ENCODE measurements around the gene TTC24. TPM values are rescaled to one million over a fixed set of nuclear protein-coding genes. Genes with fewer than 3 reads are reported as not detected.

Gene TTC24
- total and polyA plus RNA-seq, 10 of the 15 experiments (the other 5 are each of a cell fraction or from before 2014, with no cell fraction given), result 0.05 to 6.4 (median 2.9) TPM; not detected in 1

DNA sequence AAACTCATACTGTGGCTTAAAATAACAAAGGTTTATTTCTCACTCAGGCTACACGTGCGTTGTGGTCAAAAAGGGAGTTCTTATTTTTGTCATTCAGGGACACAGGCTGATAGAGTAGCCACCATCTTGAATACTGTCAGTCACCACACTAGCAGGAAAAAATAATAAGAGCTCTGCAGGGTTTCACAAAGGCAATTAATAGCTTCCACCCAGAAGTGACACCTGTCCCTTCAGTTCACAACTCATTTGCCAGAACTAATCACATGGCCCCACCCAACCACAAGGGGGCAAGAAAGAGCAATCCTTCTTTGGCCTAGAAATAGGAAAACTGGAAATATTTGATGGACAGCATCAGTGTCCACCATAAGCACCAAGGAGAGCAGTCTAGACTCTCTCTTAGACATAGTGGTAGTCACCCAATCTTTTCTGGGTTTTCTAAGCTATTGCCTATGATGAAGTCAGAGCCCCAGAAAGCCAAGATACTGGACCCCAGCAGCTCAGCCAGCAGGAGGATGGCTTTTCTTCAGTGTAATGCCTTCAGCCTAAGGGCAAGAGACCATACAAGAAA is 47.9 kb downstream of the TTC24 start:
- SMC1A ChIA-PET (ENCODE audit: uncharacterized antibody, unreplicated experiment), result interaction anchor here (0.7 to 3.0 kb wide), 22 partner anchors 12 to 1586 kb away, joined by 3 to 18 read pairs (median 4); no protein-coding TSS in a partner anchor
- no TSS peak for BruUV-seq (replicated peaks)
- Histone ChIP-seq H3K9ac (ENCODE audit: control insufficient read depth, insufficient read depth, low read length) (no peak overlapping the region), H3K27ac (ENCODE audit: control insufficient read depth, insufficient read depth) (no peak overlapping the region), H3K36me3 (ENCODE audit: control insufficient read depth in 2 of 2, insufficient read depth in 2 of 2, low read length in 1 of 2) (no peaks in the 10 kb centered on the region), H2AFZ (ENCODE audit: control insufficient read depth, low read depth, low read length) (no peak overlapping the region), H4K20me1 (ENCODE audit: control insufficient read depth, insufficient read depth) (no peaks in the 10 kb centered on the region), H3K4me2 (ENCODE audit: control insufficient read depth, insufficient read depth) (no peak overlapping the region), H3K79me2 (ENCODE audit: control insufficient read depth, insufficient read depth, low read length) (no peaks in the 10 kb centered on the region), H3K4me1 (ENCODE audit: control insufficient read depth, insufficient read depth, low read length) (no peaks in the 10 kb centered on the region), H3K4me3 (no peak overlapping the region), H3K9me3 (replicated peaks; ENCODE audit: control insufficient read depth, insufficient read depth, low read length) (no peaks in the 10 kb centered on the region), H3K27me3 (replicated peaks in 1 of 2; ENCODE audit: control insufficient read depth in 2 of 2, insufficient read depth in 2 of 2, low read length in 1 of 2) (peaks cover 10 to 16% of the 10 kb centered on the region in 2 experiments; a peak in 3 of 4 replicates)
- RAD21 ChIA-PET (ENCODE audit: unreplicated experiment), result interaction anchor here (0.5 to 2.4 kb wide), 18 partner anchors 9 to 263 kb away, joined by 3 to 20 read pairs (median 4); partner anchors contain the start of gene NES
- intact Hi-C loops (cut with micrococcal nuclease; ENCODE audit: unreplicated experiment), result loop anchor here (1.0 to 10.0 kb wide), 2 partner anchors 30 to 97 kb away; partner anchors contain the start of genes ISG20L2 and METTL25B
- FAIRE-seq (peak; percentile 78), ATAC-seq (peak; percentile 70), DNase-seq (ENCODE audit: low read depth, low spot score) (no peak)
- no peak for TF ChIP-seq GABPA (IDR thresholded peaks at IDR 0.05; ENCODE audit: low read depth)
- no peak for TF ChIP-seq NR2C2 (IDR thresholded peaks at IDR 0.05; ENCODE audit: borderline replicate concordance, control insufficient read depth, insufficient read length, low read depth)
- TF ChIP-seq IRF4 (IDR thresholded peaks at IDR 0.05; ENCODE audit: low read depth, low read length), result no peak
- no peak for TF ChIP-seq NRF1 (conservative IDR thresholded peaks at IDR 0.05; ENCODE audit: low read depth, low read length)
- TF ChIP-seq RAD51 (IDR thresholded peaks at IDR 0.05), result peak; percentile 46; the same call in 1 of the 2 replicates
- TF ChIP-seq, protein P1, sequence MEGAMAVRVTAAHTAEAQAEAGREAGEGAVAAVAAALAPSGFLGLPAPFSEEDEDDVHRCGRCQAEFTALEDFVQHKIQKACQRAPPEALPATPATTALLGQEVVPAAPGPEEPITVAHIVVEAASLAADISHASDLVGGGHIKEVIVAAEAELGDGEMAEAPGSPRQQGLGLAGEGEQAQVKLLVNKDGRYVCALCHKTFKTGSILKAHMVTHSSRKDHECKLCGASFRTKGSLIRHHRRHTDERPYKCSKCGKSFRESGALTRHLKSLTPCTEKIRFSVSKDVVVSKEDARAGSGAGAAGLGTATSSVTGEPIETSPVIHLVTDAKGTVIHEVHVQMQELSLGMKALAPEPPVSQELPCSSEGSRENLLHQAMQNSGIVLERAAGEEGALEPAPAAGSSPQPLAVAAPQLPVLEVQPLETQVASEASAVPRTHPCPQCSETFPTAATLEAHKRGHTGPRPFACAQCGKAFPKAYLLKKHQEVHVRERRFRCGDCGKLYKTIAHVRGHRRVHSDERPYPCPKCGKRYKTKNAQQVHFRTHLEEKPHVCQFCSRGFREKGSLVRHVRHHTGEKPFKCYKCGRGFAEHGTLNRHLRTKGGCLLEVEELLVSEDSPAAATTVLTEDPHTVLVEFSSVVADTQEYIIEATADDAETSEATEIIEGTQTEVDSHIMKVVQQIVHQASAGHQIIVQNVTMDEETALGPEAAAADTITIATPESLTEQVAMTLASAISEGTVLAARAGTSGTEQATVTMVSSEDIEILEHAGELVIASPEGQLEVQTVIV (IDR thresholded peaks at IDR 0.05; ENCODE audit: borderline replicate concordance, partially characterized antibody), result no peak
- TF ChIP-seq RAD21 (IDR thresholded peaks at IDR 0.05; ENCODE audit: insufficient read depth, low read depth, low read length), result peak; percentile 59
- no peak for TF ChIP-seq NFYA (IDR thresholded peaks at IDR 0.05; ENCODE audit: borderline replicate concordance, low read depth, low read length)
- peak; percentile 25; the same call in 1 of the 2 replicates for TF ChIP-seq IKZF1 (conservative IDR thresholded peaks at IDR 0.05)
- TF ChIP-seq BHLHE40 (IDR thresholded peaks at IDR 0.05; ENCODE audit: borderline replicate concordance in 1 of 2, low read depth in 2 of 2, low read length in 1 of 2), result peak; percentile 53 to 64; a peak in 2 of 4 replicates
- TF ChIP-seq SMC3 (IDR thresholded peaks at IDR 0.05; ENCODE audit: borderline replicate concordance, low read length), result peak; percentile 53; the same call in 1 of the 2 replicates
- TF ChIP-seq, protein P2, sequence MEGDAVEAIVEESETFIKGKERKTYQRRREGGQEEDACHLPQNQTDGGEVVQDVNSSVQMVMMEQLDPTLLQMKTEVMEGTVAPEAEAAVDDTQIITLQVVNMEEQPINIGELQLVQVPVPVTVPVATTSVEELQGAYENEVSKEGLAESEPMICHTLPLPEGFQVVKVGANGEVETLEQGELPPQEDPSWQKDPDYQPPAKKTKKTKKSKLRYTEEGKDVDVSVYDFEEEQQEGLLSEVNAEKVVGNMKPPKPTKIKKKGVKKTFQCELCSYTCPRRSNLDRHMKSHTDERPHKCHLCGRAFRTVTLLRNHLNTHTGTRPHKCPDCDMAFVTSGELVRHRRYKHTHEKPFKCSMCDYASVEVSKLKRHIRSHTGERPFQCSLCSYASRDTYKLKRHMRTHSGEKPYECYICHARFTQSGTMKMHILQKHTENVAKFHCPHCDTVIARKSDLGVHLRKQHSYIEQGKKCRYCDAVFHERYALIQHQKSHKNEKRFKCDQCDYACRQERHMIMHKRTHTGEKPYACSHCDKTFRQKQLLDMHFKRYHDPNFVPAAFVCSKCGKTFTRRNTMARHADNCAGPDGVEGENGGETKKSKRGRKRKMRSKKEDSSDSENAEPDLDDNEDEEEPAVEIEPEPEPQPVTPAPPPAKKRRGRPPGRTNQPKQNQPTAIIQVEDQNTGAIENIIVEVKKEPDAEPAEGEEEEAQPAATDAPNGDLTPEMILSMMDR (IDR thresholded peaks at IDR 0.05 in 2 of 3, conservative IDR thresholded peaks at IDR 0.05 in 1 of 3; ENCODE audit: control insufficient read depth in 2 of 3, extremely low read depth in 1 of 3, insufficient read depth in 1 of 3, low read depth in 3 of 3, low read length in 3 of 3), result peak; percentile 61 to 68 (median 67)
- TF ChIP-seq SUPT20H (IDR thresholded peaks at IDR 0.05; ENCODE audit: borderline replicate concordance, control insufficient read depth, low read depth, low read length), result no peak
- TF ChIP-seq, protein P3, sequence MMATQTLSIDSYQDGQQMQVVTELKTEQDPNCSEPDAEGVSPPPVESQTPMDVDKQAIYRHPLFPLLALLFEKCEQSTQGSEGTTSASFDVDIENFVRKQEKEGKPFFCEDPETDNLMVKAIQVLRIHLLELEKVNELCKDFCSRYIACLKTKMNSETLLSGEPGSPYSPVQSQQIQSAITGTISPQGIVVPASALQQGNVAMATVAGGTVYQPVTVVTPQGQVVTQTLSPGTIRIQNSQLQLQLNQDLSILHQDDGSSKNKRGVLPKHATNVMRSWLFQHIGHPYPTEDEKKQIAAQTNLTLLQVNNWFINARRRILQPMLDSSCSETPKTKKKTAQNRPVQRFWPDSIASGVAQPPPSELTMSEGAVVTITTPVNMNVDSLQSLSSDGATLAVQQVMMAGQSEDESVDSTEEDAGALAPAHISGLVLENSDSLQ (IDR thresholded peaks at IDR 0.05), result peak; percentile 80
- in situ Hi-C loops (cut with MboI), result no loop called here
- CTCF ChIA-PET, result interaction anchor here (0.5 to 9.2 kb wide), 39 partner anchors 8 to 1782 kb away, joined by 3 to 208 read pairs (median 4); partner anchors contain the start of genes BCAN, CRABP2, HAPLN2 and ISG20L2
- POLR2A ChIA-PET, result interaction anchor here (0.6 to 1.1 kb wide), 4 partner anchors 16 to 260 kb away, joined by 3 to 7 read pairs (median 4); no protein-coding TSS in a partner anchor
- 0% methylated on average over 2 of the region's 2 CpGs for WGBS (ENCODE audit: insufficient coverage, insufficient replicate concordance, low lambda C conversion rate, missing lambda C conversion rate)

Measured in GM12878 (cell line).